ENCODE data around the gene THUMPD3.

THUMPD3 gene

DNA sequence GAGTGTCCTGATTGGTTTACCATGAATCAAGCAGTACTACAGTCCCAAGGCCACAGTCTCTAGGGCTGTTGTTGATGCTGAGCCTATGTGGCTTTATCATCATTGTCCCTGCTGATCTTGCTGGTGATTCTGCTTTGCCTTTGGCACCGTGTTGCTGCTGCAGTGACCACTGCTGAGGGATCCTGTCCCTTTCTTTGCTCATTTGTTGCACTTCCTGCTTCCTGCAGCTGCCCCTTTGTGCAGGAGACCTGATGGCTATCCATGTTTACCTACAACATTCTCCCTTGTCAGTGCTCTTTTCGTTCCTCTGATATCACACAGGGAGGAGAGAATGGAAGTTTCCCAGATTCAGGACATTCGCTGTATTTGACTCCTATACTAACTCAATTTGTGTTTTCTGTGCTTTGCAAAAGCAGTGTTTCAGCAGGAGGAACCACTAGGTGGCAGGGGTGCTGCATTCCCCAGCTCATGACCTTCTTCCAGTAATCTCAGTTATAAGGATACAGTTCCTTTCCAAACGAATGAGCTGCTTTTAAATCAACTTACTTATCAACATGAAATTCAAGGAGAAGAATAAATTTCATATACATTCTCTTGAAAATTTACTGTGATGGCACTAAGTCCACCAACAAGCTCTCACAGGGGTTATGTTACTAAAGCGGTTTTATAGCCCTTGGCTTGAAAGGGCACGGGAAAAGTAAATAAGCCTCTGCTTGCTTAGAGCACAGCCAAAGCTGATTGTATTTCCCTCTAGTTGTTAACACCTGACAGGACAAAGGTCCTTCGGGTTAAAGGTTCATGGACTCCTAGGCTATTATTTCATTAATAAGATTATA lies 9.7 kb upstream of the THUMPD3 start:
- peak; percentile 63 for DNase-seq

DNA sequence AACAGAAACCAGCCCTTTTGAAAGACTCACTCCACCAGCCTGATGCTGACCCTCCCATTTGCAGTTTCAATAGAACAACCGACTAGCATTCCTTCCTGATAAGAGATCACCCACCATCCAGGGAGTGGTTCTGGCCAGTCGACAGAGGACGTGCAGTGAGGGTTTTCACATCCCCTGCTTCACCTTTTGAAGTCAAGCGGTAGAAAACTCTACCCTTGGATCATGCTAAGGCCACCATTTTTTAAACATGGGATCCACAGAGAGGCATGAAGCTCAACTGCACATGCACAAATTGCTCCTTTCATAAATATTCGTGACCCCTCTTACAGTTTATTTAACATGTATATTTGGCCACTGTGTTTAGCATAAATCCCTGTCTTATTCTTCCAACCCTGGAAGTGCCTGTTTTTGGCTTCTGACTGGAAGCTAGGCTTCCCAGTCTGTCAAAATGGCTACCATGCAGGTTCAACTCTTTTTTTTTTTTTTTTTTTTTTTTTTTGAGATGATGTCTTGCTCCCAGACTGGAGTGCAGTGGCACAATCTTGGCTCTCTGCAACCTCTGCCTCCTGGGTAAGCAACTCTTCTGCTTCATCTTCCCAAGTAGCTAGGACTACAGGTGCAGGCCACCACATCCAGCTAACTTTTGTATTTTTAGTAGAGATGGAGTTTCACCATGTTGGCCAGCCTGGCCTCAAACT lies 1.0 kb upstream of the THUMPD3 start:
- DNase-seq, result no peak

DNA sequence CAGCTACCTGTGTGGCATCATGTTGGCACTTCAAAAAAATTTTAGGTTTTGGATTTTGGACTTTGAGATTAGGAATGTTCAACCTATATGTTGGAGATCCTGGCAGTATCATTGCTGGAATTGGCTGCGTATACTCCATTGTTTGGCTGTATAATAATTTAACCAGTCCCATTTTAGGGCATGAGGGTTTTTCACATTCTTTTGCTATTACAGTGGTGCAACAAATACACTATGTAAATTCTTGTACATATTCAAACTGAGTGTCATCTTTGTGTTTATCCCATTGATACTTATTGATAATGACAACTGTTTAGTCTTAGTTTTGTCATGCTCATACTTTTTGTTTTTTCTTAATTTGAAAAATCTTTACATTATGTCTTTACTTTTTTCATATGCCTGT lies 6.7 kb downstream of the THUMPD3 start:
- no peak for DNase-seq

DNA sequence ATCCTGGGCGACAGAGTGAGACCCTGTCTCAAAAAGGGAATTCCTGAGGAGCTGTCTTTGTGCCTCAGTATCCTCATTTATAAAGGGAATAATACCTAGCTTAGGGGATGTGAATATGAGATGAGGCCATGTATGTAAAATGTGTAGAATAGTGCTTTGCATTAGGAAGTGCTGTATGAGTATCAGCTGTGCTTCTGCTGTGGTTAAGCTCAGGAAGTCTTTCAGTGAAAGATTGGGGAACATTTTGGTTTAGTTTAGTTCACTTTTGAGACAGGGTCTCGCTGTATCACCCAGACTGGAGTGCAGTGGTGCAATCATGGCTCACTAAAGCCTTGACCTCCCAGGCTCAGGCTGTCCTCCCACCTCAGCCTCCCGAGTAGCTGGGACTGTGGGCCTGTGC lies 10.6 kb downstream of the THUMPD3 start:
- no peak for DNase-seq

DNA sequence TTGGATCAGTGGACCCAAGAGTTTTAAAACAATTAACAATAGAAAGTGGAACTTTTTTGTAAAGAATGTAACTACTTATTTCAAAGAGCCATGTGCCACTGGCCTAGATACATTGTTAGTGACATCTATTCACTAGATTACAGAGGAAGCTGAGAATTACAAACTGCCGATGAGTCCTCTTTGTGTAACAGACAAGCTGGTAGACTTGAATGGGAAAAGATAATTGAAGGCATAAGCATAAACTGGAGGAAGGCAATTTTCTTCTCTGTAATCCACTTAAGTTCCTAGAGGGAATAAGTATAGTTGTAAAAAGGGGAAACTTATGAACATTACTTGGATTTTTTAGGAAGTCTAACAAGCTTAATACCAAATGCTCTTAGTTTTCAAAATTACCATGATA lies 15.1 kb downstream of the THUMPD3 start:
- no peak for DNase-seq

DNA sequence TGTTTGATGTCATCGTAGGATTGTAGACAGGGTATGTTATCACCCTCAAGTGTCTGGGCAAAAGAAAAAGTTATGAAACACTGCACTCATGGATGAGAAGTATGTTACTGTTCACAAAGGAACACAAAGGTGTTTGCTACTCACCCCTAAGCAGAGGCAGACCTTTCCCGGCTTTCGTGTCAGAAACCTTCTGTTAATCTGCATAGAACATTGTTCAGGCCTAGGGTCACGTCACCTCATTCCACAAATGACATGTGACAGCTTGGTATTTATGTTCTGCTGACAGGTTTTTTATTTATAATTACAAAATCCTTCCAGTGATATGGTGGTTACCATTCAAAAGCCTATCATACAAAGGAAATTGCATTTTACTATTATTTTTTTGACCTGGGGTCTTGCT lies 16.5 kb downstream of the THUMPD3 start:
- no peak for DNase-seq

DNA sequence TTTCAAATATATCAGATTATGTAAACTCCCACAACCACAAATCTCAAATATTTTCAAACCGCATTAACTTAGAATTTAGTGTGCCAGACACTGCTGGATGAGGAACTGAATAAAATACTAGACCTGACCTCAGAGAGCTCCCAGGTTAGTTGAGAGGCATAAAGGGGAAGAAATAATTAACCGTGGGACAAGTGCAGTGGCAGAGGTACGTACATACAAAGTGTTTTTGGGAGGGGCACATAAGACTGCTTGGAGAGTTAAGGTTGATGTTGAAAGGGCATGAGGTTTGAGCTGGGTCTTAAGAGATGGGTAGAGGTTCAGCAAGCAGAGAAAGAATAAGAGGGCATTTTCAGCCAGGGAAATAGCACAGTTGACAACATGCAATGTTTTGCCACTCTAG lies 17.2 kb downstream of the THUMPD3 start:
- DNase-seq, result no peak

DNA sequence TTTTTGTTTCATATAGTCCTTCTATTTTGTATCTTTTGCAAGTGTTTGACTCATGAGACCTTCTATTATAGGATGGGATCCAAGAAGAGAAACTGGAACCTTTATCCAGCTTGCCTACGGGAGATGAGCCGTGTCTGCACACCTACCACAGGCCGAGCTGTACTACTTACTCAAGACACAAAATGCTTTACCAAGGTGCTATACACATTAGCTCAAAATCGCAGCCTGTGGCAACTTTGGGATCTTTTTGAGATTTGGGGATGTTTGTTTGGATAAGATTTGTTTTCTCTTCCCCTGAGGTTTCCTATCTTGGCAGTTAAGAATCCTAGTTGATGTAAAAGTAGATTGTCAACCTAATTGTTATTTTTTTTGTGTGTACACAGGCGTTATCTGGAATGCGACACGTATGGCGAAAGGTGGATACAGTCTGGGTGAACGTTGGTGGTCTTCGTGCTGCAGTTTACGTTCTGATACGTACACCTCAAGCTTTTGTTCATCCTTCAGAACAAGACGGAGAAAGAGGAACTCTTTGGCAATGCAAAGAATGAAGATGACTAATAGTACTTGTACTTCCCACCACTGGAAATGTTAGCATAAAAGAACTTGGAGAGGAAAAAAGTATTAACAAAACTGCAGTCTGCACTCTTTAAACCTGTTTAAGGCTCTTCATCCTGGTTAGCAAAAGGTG lies 21.4 kb downstream of the THUMPD3 start:
- DNase-seq, result peak; percentile 26

DNA sequence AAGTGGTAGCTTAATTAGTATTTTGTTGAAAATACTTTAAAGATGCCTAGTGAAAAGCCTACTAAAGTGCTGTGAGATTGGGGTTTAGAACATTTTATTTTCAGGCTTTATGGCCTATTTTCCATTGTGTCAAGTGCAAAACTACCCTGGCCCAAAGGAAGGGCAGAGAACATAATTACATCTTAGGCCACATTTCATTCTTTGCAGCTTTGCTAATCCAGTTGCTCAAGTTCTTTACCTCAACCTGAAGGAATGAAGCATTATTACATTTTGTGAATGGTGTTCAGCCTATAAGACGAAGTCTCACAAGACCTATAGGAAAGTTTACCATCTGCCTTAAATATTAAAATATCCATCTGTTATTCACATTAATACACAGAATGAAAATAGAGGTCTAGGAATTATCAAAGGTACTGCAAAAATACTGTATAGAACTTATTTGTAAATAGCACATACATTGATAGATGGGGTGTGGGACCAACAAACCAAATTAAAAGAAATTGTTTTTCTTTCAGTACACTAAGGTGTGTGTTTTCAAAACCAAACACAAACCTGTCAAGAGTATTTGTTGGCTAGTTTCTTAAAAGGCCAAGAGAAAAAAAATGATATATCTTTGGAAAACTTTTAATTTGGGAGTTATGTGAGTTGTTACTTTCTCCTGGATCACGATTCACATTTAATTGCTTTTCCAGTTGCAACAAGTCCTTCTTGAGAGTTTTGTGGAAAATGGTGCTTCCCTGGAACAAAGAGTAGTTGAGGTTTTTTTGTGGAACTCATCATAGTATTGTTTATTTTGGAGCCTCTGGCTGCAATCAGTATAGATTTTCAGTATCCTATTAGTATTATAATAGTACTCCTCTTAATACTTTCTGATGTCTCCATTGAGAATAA lies 22.6 kb downstream of the THUMPD3 start:
- DNase-seq, result no peak

DNA sequence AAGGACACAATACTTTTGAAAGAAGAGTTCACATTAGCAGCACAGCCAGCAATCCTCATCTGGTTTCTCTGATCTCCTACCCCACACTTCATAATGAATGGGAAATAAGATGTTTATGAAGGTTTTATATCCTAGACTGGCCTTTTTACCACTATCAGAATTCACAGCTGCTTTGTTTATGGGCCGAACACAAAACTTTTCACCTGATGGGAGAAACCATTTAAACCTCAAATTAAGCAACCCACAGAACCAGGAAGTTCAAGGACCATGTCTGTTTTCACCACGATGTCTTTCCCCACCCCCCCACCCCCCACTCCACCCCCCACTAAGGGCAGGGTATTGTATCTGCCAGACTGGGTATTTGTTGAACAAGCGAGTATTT lies 23.2 kb downstream of the THUMPD3 start:
- no peak for DNase-seq

DNA sequence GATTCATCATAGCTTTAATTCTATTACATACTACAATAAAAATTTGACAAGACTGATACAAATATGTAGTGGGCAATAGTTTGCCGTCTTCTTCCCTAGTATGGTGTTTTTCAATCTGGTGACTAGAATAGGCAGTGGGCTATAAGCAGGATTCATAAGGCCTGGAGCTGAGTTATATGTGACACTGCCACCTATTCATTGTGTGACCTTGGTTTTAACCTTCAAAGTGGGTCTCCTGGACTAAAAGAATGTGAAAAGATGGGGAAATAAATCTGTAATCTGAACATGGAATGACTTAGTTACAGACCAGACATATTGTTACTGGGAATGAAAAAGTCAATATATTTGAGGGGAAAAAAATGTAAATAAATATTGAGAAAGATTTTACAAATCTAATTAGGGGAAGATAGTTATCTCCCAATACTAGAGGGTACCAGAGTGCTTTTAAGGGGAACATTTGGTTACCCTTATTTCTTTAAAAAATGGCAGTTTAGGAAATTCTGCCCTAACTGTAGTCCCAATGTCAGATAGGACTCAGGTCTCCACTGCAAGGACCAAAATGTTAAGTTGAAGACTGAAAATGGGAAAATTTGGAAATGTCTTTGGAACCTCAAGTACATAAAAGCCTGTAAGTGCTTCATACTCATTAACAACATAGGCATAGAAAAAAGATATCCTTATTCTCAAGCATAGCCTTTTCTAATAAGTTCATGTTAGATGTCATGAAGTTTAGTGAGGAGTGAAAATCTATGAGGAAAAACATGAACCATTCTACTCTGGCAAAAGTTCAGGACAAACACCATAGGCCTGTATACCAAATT lies 23.9 kb downstream of the THUMPD3 start:
- DNase-seq, result no peak

DNA sequence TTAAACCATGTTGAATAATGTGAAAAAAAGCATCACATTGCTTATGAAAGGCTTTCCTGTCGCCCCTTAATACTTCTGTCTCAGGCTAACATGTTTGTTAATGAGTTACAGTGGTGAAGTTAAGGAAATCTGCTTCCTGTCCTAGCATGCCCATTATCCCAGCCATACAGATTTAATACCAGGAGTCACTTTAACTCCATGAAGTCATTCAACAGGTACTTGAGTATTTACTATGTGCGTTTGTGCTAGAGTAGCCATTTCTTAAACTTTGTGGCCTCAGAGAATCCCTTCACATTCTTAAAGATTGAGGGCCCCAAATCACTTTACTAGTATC lies 24.4 kb downstream of the THUMPD3 start:
- DNase-seq, result no peak

DNA sequence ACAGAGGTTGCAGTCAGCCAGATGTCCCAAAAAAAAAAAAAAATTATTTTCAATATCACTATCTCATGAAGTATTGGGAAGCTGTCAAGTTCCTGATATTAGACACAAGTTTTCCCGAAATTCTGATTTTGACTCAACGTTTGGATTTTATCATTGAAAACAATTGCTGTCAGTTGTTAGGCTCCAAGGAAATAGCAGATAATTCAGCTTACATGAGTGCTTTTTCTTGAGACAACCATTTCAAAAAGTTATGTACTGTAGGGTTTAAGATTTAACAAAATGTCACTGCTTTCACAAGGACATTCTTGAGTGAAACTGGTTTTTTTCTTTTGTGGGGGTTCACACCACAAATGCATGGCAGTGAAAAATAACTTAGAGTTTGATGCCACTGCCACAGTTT lies 25.3 kb downstream of the THUMPD3 start:
- DNase-seq, result no peak

DNA sequence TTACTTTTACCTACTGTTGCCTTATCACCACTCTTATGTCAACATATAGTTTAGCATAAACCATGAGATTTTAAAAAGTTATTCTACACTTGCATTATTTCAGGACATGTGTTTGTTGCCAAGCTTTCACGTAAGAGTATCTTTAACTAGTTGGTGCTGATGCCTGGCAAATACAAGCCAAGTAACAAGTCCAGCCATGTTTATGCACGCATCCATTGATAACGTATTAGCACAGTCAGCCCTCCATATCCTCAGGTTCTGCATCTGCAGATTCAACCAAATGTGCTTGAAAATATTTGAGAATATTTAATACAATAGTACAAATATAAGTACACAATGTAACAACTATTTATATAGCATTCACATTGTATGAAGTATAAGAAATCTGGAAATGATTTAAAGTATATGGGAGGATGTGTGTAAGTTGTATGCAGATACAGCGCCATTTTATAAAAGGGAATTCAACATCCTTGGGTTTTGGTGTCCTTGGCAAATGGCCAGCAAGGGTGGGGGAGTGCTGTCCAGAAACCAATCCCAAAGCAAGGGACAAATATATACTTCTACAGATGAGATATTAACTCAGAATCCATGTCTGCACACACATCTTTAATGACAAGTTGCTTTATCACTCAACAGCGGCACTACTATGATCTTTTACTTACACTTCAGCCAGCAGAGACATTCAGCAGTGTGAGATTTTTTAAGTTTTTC lies 25.9 kb downstream of the THUMPD3 start:
- no peak for DNase-seq

DNA sequence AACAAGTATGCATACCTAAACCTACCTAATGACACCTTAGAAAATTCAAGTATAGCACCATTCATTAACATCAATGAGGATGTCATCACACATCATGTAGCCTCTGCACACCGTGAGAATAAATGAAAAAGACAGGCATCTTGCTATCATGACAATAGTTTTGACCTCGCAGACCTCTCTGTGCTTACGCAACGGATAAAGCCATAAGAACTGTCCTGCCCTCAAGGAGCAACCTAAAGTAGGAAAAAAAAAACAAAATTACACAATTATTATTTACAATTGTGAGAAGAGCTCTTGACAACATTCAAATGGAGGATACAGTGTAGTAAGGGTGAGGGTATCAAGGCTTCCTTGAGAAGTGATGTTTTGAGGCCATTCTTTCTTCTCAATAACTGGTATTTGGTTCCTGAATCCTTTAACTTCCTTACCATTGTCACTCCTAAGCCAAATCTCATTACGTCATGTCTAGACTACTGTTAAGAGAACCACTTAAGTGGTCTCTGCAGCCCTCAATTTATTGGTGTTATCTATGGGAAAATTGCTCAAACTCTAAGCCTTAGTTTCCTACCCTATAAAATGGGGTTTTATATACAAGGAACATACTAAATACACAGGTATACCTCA lies 27.5 kb downstream of the THUMPD3 start:
- no peak for DNase-seq

DNA sequence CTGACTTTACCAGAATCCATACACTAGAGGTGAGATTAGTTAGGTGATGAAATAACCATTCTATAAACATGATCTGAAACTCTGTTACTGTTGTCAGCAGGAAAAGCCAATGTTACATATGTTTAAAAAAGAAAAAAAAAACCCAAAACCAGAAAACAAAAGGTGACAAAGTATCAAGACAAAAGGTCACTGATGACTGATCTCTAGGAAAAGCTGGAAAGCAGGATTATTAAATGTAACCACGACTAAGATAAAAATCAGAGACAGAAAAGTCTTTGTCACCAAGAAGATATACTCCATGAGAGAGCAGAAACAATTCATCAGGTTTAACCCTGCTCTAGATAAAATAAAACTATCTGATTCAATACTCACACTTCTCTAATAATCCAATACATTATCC lies 29.2 kb downstream of the THUMPD3 start:
- no peak for DNase-seq

DNA sequence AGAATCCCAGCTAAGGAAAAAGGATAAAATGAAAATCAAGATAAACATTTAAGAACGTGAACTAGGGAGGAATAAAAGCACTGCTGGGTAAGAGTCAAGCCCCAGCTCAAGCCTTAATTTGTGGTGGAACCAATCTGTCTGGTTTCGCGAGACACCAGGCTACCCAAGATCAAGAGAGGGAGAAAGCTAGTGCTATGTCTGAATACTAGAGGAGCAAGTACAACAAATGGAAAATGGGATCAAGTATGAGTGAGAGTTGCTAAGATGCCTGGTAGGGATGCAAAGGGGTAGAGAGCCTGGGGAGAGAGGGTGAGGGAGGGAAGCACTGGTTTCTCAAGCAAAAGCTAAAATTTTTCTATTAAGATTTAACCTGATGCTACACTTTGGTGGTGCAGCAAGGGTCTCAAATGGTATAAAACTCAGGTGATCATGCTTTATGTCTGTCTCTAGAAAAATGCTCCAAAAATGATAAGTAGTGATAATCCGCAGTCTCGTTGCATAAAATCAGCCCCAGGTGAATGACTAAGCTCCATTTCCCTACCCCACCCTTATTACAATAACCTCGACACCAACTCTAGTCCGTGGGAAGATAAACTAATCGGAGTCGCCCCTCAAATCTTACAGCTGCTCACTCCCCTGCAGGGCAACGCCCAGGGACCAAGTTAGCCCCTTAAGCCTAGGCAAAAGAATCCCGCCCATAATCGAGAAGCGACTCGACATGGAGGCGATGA lies 32.9 kb downstream of the THUMPD3 start:
- DNase-seq, result no peak

DNA sequence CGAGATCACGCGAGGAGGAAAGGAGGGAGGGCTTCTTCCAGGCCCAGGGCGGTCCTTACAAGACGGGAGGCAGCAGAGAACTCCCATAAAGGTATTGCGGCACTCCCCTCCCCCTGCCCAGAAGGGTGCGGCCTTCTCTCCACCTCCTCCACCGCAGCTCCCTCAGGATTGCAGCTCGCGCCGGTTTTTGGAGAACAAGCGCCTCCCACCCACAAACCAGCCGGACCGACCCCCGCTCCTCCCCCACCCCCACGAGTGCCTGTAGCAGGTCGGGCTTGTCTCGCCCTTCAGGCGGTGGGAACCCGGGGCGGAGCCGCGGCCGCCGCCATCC lies 33.4 kb downstream of the THUMPD3 start:
- peak; percentile 98 for DNase-seq

DNA sequence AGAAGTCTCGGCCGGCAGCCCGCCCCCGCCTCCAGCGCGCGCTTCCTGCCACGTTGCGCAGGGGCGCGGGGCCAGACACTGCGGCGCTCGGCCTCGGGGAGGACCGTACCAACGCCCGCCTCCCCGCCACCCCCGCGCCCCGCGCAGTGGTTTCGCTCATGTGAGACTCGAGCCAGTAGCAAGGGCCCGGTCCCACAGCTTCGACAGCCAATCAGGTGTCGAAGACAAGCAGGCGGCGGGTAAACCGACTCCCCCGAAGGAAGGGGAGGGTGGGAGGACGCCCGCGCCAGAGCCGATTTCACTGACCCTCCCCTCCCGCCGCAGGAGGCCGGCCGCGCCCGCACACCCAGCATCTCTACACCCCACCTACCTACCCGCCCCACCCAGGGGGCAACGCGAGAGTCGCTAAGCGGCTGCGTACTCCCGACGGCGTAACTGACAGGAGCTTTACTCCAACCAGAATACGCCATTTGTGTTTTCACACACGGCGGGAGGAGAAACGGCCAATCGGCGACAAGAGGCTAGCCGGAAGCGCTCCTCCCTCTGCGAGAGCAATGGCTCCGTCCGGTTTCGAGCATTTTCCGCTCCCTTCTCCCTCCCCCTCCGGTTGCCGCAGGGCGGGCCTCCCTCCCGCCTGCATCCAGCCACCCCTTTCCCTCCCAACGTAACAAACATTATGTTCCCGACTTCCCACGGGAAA lies 33.9 kb downstream of the THUMPD3 start:
- DNase-seq, result peak; percentile 100
